Loucy (cell line): ENCODE data around the gene SRRM4.
A peak's percentile ranks its signal among the peaks of the same experiment; 100 is the strongest.

Source experiments
- H2AFZ ChIP-seq: fragments of 200-600 bp; sonication (generic); 2 replicates; pipeline ENCODE4 v1.6.0; 2016; ENCODE audit warnings: antibody characterized with exemption, mild to moderate bottlenecking, low read length, moderate library complexity
- H3F3A ChIP-seq: fragments of 200-600 bp; 2 replicates; pipeline ENCODE4 v1.6.0; 2016; ENCODE audit warnings: antibody characterized with exemption, low read depth, mild to moderate bottlenecking
- H3K27me3 ChIP-seq: fragments of 200-600 bp; sonication (generic); 2 replicates; pipeline ENCODE4 v1.6.1; 2014; ENCODE audit warnings: low read length, mild to moderate bottlenecking; ENCODE audit not compliant: insufficient read depth, poor library complexity, severe bottlenecking
- H3K36me3 ChIP-seq: fragments of 200-600 bp; sonication (generic); 2 replicates; pipeline ENCODE4 v1.6.1; 2016; ENCODE audit warnings: low read length; ENCODE audit not compliant: insufficient read depth
- H3K4me1 ChIP-seq: fragments of 200-600 bp; sonication (generic); 2 replicates; pipeline ENCODE4 v1.5.1; 2014; ENCODE audit warnings: low read length, mild to moderate bottlenecking; ENCODE audit not compliant: insufficient read depth, poor library complexity, severe bottlenecking
- H3K4me2 ChIP-seq: fragments of 200-600 bp; sonication (generic); 2 replicates; pipeline ENCODE4 v1.6.0; 2014; ENCODE audit warnings: antibody characterized with exemption, low read length, low read depth, mild to moderate bottlenecking; ENCODE audit not compliant: poor library complexity, severe bottlenecking
- H3K4me3 ChIP-seq: fragments of 200-600 bp; sonication (generic); 2 replicates; pipeline ENCODE4 v1.5.1; 2014; ENCODE audit warnings: low read length, mild to moderate bottlenecking, mixed read lengths; ENCODE audit not compliant: poor library complexity, severe bottlenecking
- H3K79me2 ChIP-seq: fragments of 200-600 bp; sonication (generic); 2 replicates; pipeline ENCODE4 v1.6.1; 2014; ENCODE audit warnings: low read length; ENCODE audit not compliant: insufficient read depth
- H3K9ac ChIP-seq: fragments of 200-600 bp; sonication (generic); 2 replicates; pipeline ENCODE4 v1.6.0; 2014; ENCODE audit warnings: mild to moderate bottlenecking, low read depth, low read length, moderate library complexity; ENCODE audit not compliant: poor library complexity, severe bottlenecking
- H3K9me2 ChIP-seq: fragments of 200-600 bp; sonication (generic); replicated peaks from 2 replicates; pipeline ENCODE4 v1.6.1; 2016; ENCODE audit warnings: low read depth, low read length, mixed read lengths
- H3K9me3 ChIP-seq: fragments of 200-600 bp; sonication (generic); 2 replicates; pipeline ENCODE4 v1.6.1; 2014; ENCODE audit warnings: mild to moderate bottlenecking, antibody characterized with exemption, low read length, low read depth; ENCODE audit not compliant: insufficient read depth
- H4K20me1 ChIP-seq: fragments of 200-600 bp; sonication (generic); 2 replicates; pipeline ENCODE4 v1.6.0; 2014; ENCODE audit warnings: antibody characterized with exemption, low read length, mild to moderate bottlenecking; ENCODE audit not compliant: insufficient read depth, poor library complexity, severe bottlenecking
- CTCF ChIP-seq: fragments of 200-600 bp; sonication (generic); conservative IDR thresholded peaks from 2 replicates; pipeline ENCODE4 v1.5.1; 2014; ENCODE audit warnings: mild to moderate bottlenecking, antibody characterized with exemption, low read length
- EZH2phosphoT487 ChIP-seq: fragments of 200-600 bp; IDR thresholded peaks from 2 replicates; pipeline ENCODE4 v1.6.1; 2018; ENCODE audit warnings: antibody characterized with exemption, mild to moderate bottlenecking, moderate library complexity, borderline replicate concordance

The SRRM4 gene

GRCh38 chr12:119114294-119114693 is 133.0 kb downstream of the SRRM4 start:
- Histone ChIP-seq H3K4me2 (no peak overlapping the region), H3K9ac (no peak overlapping the region), H3K9me2 (no peaks in the 10 kb centered on the region), H2AFZ (no peak overlapping the region), H3K4me1 (no peaks in the 10 kb centered on the region), H4K20me1 (no peaks in the 10 kb centered on the region), H3K4me3 (no peak overlapping the region), H3K36me3 (no peaks in the 10 kb centered on the region), H3K79me2 (no peaks in the 10 kb centered on the region), H3K27me3 (no peaks in the 10 kb centered on the region), H3K9me3 (no peaks in the 10 kb centered on the region), H3F3A (no peaks in the 10 kb centered on the region)
- TF ChIP-seq EZH2phosphoT487, result no peak

GRCh38 chr12:119115296-119115905 is 134.1 kb downstream of the SRRM4 start:
- Histone ChIP-seq H3K27me3 (no peaks in the 10 kb centered on the region), H3K9ac (no peak overlapping the region), H3K4me1 (no peaks in the 10 kb centered on the region), H3F3A (no peaks in the 10 kb centered on the region), H3K36me3 (no peaks in the 10 kb centered on the region), H3K4me2 (no peak overlapping the region), H3K9me3 (no peaks in the 10 kb centered on the region), H3K4me3 (no peak overlapping the region), H3K9me2 (no peaks in the 10 kb centered on the region), H3K79me2 (no peaks in the 10 kb centered on the region), H4K20me1 (no peaks in the 10 kb centered on the region), H2AFZ (no peak overlapping the region)
- TF ChIP-seq EZH2phosphoT487, result no peak
- TF ChIP-seq CTCF, result peak; percentile 80

GRCh38 chr12:119117936-119118335 is 136.6 kb downstream of the SRRM4 start:
- Histone ChIP-seq H3F3A (no peaks in the 10 kb centered on the region), H3K79me2 (no peaks in the 10 kb centered on the region), H4K20me1 (no peaks in the 10 kb centered on the region), H3K27me3 (no peaks in the 10 kb centered on the region), H3K9me2 (no peaks in the 10 kb centered on the region), H3K4me1 (no peaks in the 10 kb centered on the region), H3K9me3 (no peaks in the 10 kb centered on the region), H3K4me2 (no peak overlapping the region), H3K9ac (no peak overlapping the region), H3K36me3 (no peaks in the 10 kb centered on the region), H2AFZ (no peak overlapping the region), H3K4me3 (no peak overlapping the region)
- TF ChIP-seq EZH2phosphoT487, result no peak

GRCh38 chr12:119118625-119119024 is 137.3 kb downstream of the SRRM4 start:
- H3K4me1 ChIP-seq, result no peaks in the 10 kb centered on the region
- no peaks in the 10 kb centered on the region for H3K9me2 ChIP-seq
- H3K79me2 ChIP-seq, result no peaks in the 10 kb centered on the region
- H3K27me3 ChIP-seq, result no peaks in the 10 kb centered on the region
- no peak overlapping the region for H3K4me3 ChIP-seq
- H3K9ac ChIP-seq, result no peak overlapping the region
- no peaks in the 10 kb centered on the region for H4K20me1 ChIP-seq
- H3F3A ChIP-seq, result no peaks in the 10 kb centered on the region
- H3K9me3 ChIP-seq, result no peaks in the 10 kb centered on the region
- H2AFZ ChIP-seq, result no peak overlapping the region
- no peak overlapping the region for H3K4me2 ChIP-seq
- no peak for TF ChIP-seq CTCF
- no peak for TF ChIP-seq EZH2phosphoT487
- no peaks in the 10 kb centered on the region for H3K36me3 ChIP-seq
